ENCODE data around the gene HPRT1.

The HPRT1 gene

GRCh38 chrX:134526399-134526798 is 66.4 kb downstream of the HPRT1 start:
- Histone ChIP-seq H2AFZ (ENCODE audit: low read length) (no peak overlapping the region), H3K9ac (ENCODE audit: low read length) (no peak overlapping the region), H3K4me3 (ENCODE audit: low read length) (no peak overlapping the region), H3K27me3 (replicated peaks; ENCODE audit: insufficient read depth, low read length) (no peaks in the 10 kb centered on the region), H3K4me1 (ENCODE audit: low read length) (no peaks in the 10 kb centered on the region), H3K9me3 (replicated peaks; ENCODE audit: insufficient read depth, low read length) (no peaks in the 10 kb centered on the region), H3K36me3 (replicated peaks; ENCODE audit: insufficient read depth, low read length) (no peaks in the 10 kb centered on the region), H4K20me1 (ENCODE audit: insufficient read depth, low read length) (no peaks in the 10 kb centered on the region), H3K4me2 (ENCODE audit: low read depth, low read length) (no peak overlapping the region), H3K79me2 (ENCODE audit: low read length) (no peaks in the 10 kb centered on the region), H3F3A (ENCODE audit: insufficient read depth, low read length) (no peaks in the 10 kb centered on the region), H3K9me2 (replicated peaks; ENCODE audit: insufficient read depth, low read length) (no peaks in the 10 kb centered on the region), H3K27ac (ENCODE audit: low read length) (no peak overlapping the region)
- no peak for DNase-seq
- TF ChIP-seq EZH2 (optimal IDR thresholded peaks at IDR 0.05; ENCODE audit: low read depth, low read length), result no peak
- no peak for TF ChIP-seq CTCF (IDR thresholded peaks at IDR 0.05; ENCODE audit: low read length)
- TF ChIP-seq EZH2phosphoT487 (IDR thresholded peaks at IDR 0.05; ENCODE audit: low read length), result no peak

GRCh38 chrX:134528960-134529359 is 69.0 kb downstream of the HPRT1 start:
- Histone ChIP-seq H3K27me3 (replicated peaks; ENCODE audit: insufficient read depth, low read length) (no peaks in the 10 kb centered on the region), H3K9me3 (replicated peaks; ENCODE audit: insufficient read depth, low read length) (no peaks in the 10 kb centered on the region), H3K36me3 (replicated peaks; ENCODE audit: insufficient read depth, low read length) (no peaks in the 10 kb centered on the region), H3K9ac (ENCODE audit: low read length) (no peak overlapping the region), H3K27ac (ENCODE audit: low read length) (peak overlapping the region; percentile 12; the same call in 1 of the 2 replicates), H3K9me2 (replicated peaks; ENCODE audit: insufficient read depth, low read length) (no peaks in the 10 kb centered on the region), H3K4me2 (ENCODE audit: low read depth, low read length) (peak overlapping the region; percentile 13; the same call in 1 of the 2 replicates), H3K4me1 (ENCODE audit: low read length) (no peaks in the 10 kb centered on the region), H2AFZ (ENCODE audit: low read length) (0 out of 2 replicates have a peak overlapping the region, but pooled peaks have one; percentile 28), H3K4me3 (ENCODE audit: low read length) (no peak overlapping the region), H3K79me2 (ENCODE audit: low read length) (no peaks in the 10 kb centered on the region), H4K20me1 (ENCODE audit: insufficient read depth, low read length) (no peaks in the 10 kb centered on the region), H3F3A (ENCODE audit: insufficient read depth, low read length) (no peaks in the 10 kb centered on the region)
- no peak for TF ChIP-seq EZH2phosphoT487 (IDR thresholded peaks at IDR 0.05; ENCODE audit: low read length)
- no peak for TF ChIP-seq EZH2 (optimal IDR thresholded peaks at IDR 0.05; ENCODE audit: low read depth, low read length)
- TF ChIP-seq CTCF (IDR thresholded peaks at IDR 0.05; ENCODE audit: low read length), result no peak
- peak; percentile 69 for DNase-seq

- no peaks in the 10 kb centered on the region for H3K79me2 ChIP-seq (ENCODE audit: low read length)
- H3K9me3 ChIP-seq (replicated peaks; ENCODE audit: insufficient read depth, low read length), result no peaks in the 10 kb centered on the region
- no peaks in the 10 kb centered on the region for H3K36me3 ChIP-seq (replicated peaks; ENCODE audit: insufficient read depth, low read length)
- TF ChIP-seq EZH2phosphoT487 (IDR thresholded peaks at IDR 0.05; ENCODE audit: low read length) (no peak), EZH2 (optimal IDR thresholded peaks at IDR 0.05; ENCODE audit: low read depth, low read length) (no peak), CTCF (IDR thresholded peaks at IDR 0.05; ENCODE audit: low read length) (no peak)
- no peak overlapping the region for H3K9ac ChIP-seq (ENCODE audit: low read length)
- no peaks in the 10 kb centered on the region for H3K27me3 ChIP-seq (replicated peaks; ENCODE audit: insufficient read depth, low read length)
- H3K27ac ChIP-seq (ENCODE audit: low read length), result no peak overlapping the region
- H3K9me2 ChIP-seq (replicated peaks; ENCODE audit: insufficient read depth, low read length), result no peaks in the 10 kb centered on the region
- no peak overlapping the region for H2AFZ ChIP-seq (ENCODE audit: low read length)
- H4K20me1 ChIP-seq (ENCODE audit: insufficient read depth, low read length), result no peaks in the 10 kb centered on the region
- DNase-seq, result no peak
- no peaks in the 10 kb centered on the region for H3K4me1 ChIP-seq (ENCODE audit: low read length)
- H3K4me2 ChIP-seq (ENCODE audit: low read depth, low read length), result no peak overlapping the region
- H3K4me3 ChIP-seq (ENCODE audit: low read length), result no peak overlapping the region
- no peaks in the 10 kb centered on the region for H3F3A ChIP-seq (ENCODE audit: insufficient read depth, low read length)
These were observed 69.5 kb downstream of the HPRT1 start for GRCh38 chrX:134529481-134529880.
